Parathyroid adenoma (tissue), 2 donors: ENCODE data around the gene CIC.
"Not testable (repeated sequence)": the region's sequence is repeated elsewhere in the genome, so short reads cannot be mapped to it uniquely, and the experiment has no call there.

Experiments used
- H2AFZ ChIP-seq: fragments of 300-600 bp; sonication (generic); one replicate; pipeline ENCODE4 v1.7.0; 2017; ENCODE audit warnings: antibody characterized with exemption, mild to moderate bottlenecking
- H3K27ac ChIP-seq: fragments of 300-600 bp; sonication (generic); one replicate; pipeline ENCODE4 v1.7.0; 2017
- H3K27me3 ChIP-seq: fragments of 300-600 bp; sonication (generic); one replicate; pipeline ENCODE4 v1.7.0; 2017; ENCODE audit warnings: low read length; ENCODE audit not compliant: control insufficient read depth, insufficient read depth
- H3K36me3 ChIP-seq: fragments of 300-600 bp; sonication (generic); one replicate; pipeline ENCODE4 v1.7.0; 2017; ENCODE audit warnings: low read length; ENCODE audit not compliant: control insufficient read depth, insufficient read depth
- H3K4me1 ChIP-seq: fragments of 300-600 bp; sonication (generic); one replicate; pipeline ENCODE4 v1.7.0; 2017; ENCODE audit warnings: control low read depth
- H3K4me2 ChIP-seq: fragments of 300-600 bp; sonication (generic); one replicate; pipeline ENCODE4 v1.7.0; 2017; ENCODE audit warnings: low read length
- H3K4me3 ChIP-seq: fragments of 300-600 bp; sonication (generic); one replicate; pipeline ENCODE4 v1.7.0; 2017; ENCODE audit warnings: low read depth, low read length
- H3K79me2 ChIP-seq: fragments of 300-600 bp; sonication (generic); one replicate; pipeline ENCODE4 v1.7.0; 2017; ENCODE audit warnings: control low read depth
- H3K9ac ChIP-seq: fragments of 300-600 bp; sonication (generic); one replicate; pipeline ENCODE4 v1.7.0; 2017; ENCODE audit warnings: mild to moderate bottlenecking
- H3K9me3 ChIP-seq: fragments of 300-600 bp; sonication (generic); one replicate; pipeline ENCODE4 v1.7.0; 2017; ENCODE audit warnings: low read length; ENCODE audit not compliant: control insufficient read depth
- CTCF ChIP-seq: fragments of 300-600 bp; sonication (generic); IDR thresholded peaks from one replicate; pipeline ENCODE4 v1.7.0; 2017; ENCODE audit warnings: antibody characterized with exemption, mild to moderate bottlenecking
- donor health status: primary hyperparathyroidism.

The CIC gene

GRCh38 chr19:42255766-42256745 lies 13.0 kb upstream of the CIC start:
- H3K79me2 ChIP-seq, result peaks cover 2% of the 10 kb centered on the region
- peaks cover 10% of the 10 kb centered on the region for H3K4me1 ChIP-seq
- TF ChIP-seq CTCF, result no peak
- peak overlapping the region; percentile 70 for H2AFZ ChIP-seq
- H3K9ac ChIP-seq, result no peak overlapping the region
- H3K36me3 ChIP-seq, result no peaks in the 10 kb centered on the region
- H3K27me3 ChIP-seq, result no peaks in the 10 kb centered on the region
- peak overlapping the region; percentile 70 for H3K27ac ChIP-seq
- H3K9me3 ChIP-seq, result no peaks in the 10 kb centered on the region
- H3K4me2 ChIP-seq, result peak overlapping the region; percentile 86
- H3K4me3 ChIP-seq, result peak overlapping the region; percentile 57

- not testable (repeated sequence) for H3K4me2 ChIP-seq
These were observed 11.2 kb upstream of the CIC start for GRCh38 chr19:42257842-42258241.

GRCh38 chr19:42261763-42262162 lies 7.3 kb upstream of the CIC start:
- Histone ChIP-seq H3K4me3 (no peak overlapping the region), H3K9ac (no peak overlapping the region), H2AFZ (no peak overlapping the region), H3K4me2 (no peak overlapping the region), H3K4me1 (no peaks in the 10 kb centered on the region), H3K9me3 (no peaks in the 10 kb centered on the region), H3K27ac (no peak overlapping the region), H3K27me3 (no peaks in the 10 kb centered on the region), H3K36me3 (no peaks in the 10 kb centered on the region), H3K79me2 (no peaks in the 10 kb centered on the region)
- no peak for TF ChIP-seq CTCF

More at GRCh38 chr19:42257842-42258241, 11.2 kb upstream of the CIC start:
- H2AFZ ChIP-seq, H3K9me3 ChIP-seq, H3K4me1 ChIP-seq, H3K9ac ChIP-seq, H3K36me3 ChIP-seq, H3K27me3 ChIP-seq, H3K27ac ChIP-seq, H3K4me3 ChIP-seq, H3K79me2 ChIP-seq: not testable (repeated sequence)

- not testable (repeated sequence) for H3K9me3 ChIP-seq, H3K27ac ChIP-seq
These were observed 2.9 kb upstream of the CIC start for GRCh38 chr19:42266105-42266504.

GRCh38 chr19:42266928-42267603 lies 2.0 kb upstream of the CIC start:
- not testable (repeated sequence) for H3K9ac ChIP-seq, H3K36me3 ChIP-seq, H3K4me2 ChIP-seq, H3K9me3 ChIP-seq, H3K4me3 ChIP-seq, H3K27me3 ChIP-seq
- Histone ChIP-seq H3K27ac (peak overlapping the region; percentile 98), H3K4me1 (peaks cover 16% of the 10 kb centered on the region), H2AFZ (peak overlapping the region; percentile 96), H3K79me2 (peaks cover 21% of the 10 kb centered on the region)

More at GRCh38 chr19:42266105-42266504, 2.9 kb upstream of the CIC start:
- Histone ChIP-seq H3K79me2 (peaks cover 14% of the 10 kb centered on the region), H3K4me1 (peaks cover 14% of the 10 kb centered on the region)
- not testable (repeated sequence) for H2AFZ ChIP-seq, H3K4me2 ChIP-seq, H3K9ac ChIP-seq, H3K36me3 ChIP-seq, H3K27me3 ChIP-seq, H3K4me3 ChIP-seq

GRCh38 chr19:42267644-42268141 lies 1.4 kb upstream of the CIC start:
- Histone ChIP-seq H3K4me2 (peak overlapping the region; percentile 99), H3K27ac (peak overlapping the region; percentile 98), H3K4me3 (peak overlapping the region; percentile 99), H3K4me1 (peaks cover 16% of the 10 kb centered on the region), H3K36me3 (no peaks in the 10 kb centered on the region), H3K27me3 (no peaks in the 10 kb centered on the region), H3K79me2 (peaks cover 28% of the 10 kb centered on the region), H3K9ac (peak overlapping the region; percentile 39), H3K9me3 (no peaks in the 10 kb centered on the region), H2AFZ (peak overlapping the region; percentile 96)
- no peak for TF ChIP-seq CTCF
